IMR-90 (cell line): ENCODE data around the gene SLX4. TPM values are rescaled to one million over a fixed set of nuclear protein-coding genes. Genes with fewer than 3 reads are reported as not detected.

Source experiments
- BHLHE40 ChIP-seq: fragments of 150-350 bp; IDR thresholded peaks from 2 replicates; pipeline ENCODE4 v1.6.1; 2016; ENCODE audit warnings: mild to moderate bottlenecking, low read depth, low read length
- CEBPB ChIP-seq: IDR thresholded peaks from 2 replicates; pipeline ENCODE4 v1.6.1; 2012; ENCODE audit warnings: low read depth, low read length, improper control_type of control experiment
- CHD1 ChIP-seq: IDR thresholded peaks from 2 replicates; pipeline ENCODE4 v1.6.1; 2012; ENCODE audit warnings: low read depth, low read length, improper control_type of control experiment
- CTCF ChIP-seq: conservative IDR thresholded peaks from 2 replicates; pipeline ENCODE4 v1.5.1; 2012; ENCODE audit warnings: mild to moderate bottlenecking, low read depth, low read length, improper control_type of control experiment
- FOS ChIP-seq: fragments of 150-350 bp; IDR thresholded peaks from 2 replicates; pipeline ENCODE4 v1.6.1; 2016; ENCODE audit warnings: low read depth, low read length
- NFE2L2 ChIP-seq: fragments of 150-350 bp; IDR thresholded peaks from 2 replicates; pipeline ENCODE4 v1.6.1; 2016; ENCODE audit warnings: low read depth, mild to moderate bottlenecking, low read length
- POLR2A ChIP-seq: IDR thresholded peaks from 2 replicates; pipeline ENCODE4 v1.6.1; 2012; ENCODE audit warnings: mild to moderate bottlenecking, low read depth, low read length
- RCOR1 ChIP-seq: IDR thresholded peaks from 2 replicates; pipeline ENCODE4 v1.6.1; 2012; ENCODE audit warnings: mild to moderate bottlenecking, low read length, improper control_type of control experiment; ENCODE audit not compliant: insufficient replicate concordance
- polyA plus RNA-seq, 3 experiments: library from polyadenylated mRNA; depleted of rRNA; stranded (reverse); fragments of >200 nt; gene quantifications; 2 replicates each; pipeline ENCODE4 v1.2.3, GENCODE V29; 2012; ENCODE audit warnings: low replicate concordance in 1 of 3
- total RNA-seq: library from RNA; depleted of rRNA; stranded (reverse); fragments of >200 nt; gene quantifications from 2 replicates; pipeline ENCODE4 v1.2.3, GENCODE V29; 2012
- TF ChIP-seq, protein P1 (sequence below): fragments of 150-350 bp; IDR thresholded peaks from 2 replicates; pipeline ENCODE4 v1.6.1; 2016; ENCODE audit warnings: low read depth, mild to moderate bottlenecking, low read length, moderate library complexity, borderline replicate concordance

SLX4 gene
- total and polyA plus RNA-seq, 2 of the 4 experiments (the other 2 are of a cell fraction): 1.3 to 3.1 TPM

DNA sequence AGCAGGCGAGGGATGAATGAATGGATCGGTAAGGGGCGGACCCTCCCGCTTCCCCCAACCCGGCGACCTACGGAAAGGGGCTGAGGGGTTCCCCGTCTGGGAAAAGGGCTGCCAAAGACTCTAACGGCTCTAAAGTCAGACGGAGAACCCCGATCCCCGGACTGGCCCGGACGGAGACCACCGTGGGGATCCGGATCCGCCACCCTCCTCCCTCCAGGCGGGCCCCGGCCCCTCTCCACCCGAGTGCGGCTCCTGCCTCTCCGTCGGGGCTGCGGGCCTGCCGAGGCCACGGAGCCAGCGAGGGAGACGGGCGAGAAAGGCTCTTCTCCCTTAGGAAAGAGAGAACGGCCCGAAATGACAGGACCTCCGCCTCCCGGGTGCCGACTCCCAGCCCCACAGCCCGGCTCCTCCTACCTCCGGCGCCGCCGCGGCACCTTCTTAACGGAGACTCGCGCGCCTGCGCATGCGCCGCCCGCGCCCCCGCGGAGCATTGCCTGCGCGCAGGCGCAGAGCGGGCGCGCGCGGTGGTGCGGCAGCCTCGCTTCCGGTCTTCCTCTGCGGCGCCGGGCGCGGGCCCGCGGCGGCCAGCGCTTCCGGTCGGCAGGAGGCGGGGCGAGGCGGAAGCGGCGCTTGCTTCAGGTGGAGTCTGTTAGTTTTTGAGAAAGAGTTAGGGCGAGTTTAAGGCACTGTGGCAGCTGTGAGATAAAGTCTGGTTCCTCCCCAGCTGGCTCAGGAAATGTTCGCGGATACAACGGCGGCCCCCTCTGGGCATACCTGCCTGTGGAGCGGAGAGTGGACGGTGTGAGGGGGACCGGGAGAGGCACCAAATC lies at the start of gene SLX4 (continued):
- no peak for TF ChIP-seq CTCF
- no peak for TF ChIP-seq RCOR1
- TF ChIP-seq BHLHE40: no peak
- TF ChIP-seq CHD1: no peak
- TF ChIP-seq POLR2A: peak; percentile 58; the same call in 1 of the 2 replicates
- no peak for TF ChIP-seq CEBPB
- no peak for TF ChIP-seq FOS
- TF ChIP-seq, protein P1, sequence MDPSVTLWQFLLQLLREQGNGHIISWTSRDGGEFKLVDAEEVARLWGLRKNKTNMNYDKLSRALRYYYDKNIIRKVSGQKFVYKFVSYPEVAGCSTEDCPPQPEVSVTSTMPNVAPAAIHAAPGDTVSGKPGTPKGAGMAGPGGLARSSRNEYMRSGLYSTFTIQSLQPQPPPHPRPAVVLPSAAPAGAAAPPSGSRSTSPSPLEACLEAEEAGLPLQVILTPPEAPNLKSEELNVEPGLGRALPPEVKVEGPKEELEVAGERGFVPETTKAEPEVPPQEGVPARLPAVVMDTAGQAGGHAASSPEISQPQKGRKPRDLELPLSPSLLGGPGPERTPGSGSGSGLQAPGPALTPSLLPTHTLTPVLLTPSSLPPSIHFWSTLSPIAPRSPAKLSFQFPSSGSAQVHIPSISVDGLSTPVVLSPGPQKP: no peak
- TF ChIP-seq NFE2L2: no peak
